Smooth muscle cell (in vitro differentiated cells): ENCODE data around the gene CDHR1. TPM values are rescaled to one million over a fixed set of nuclear protein-coding genes. Genes with fewer than 3 reads are reported as not detected.

Source experiments
- DNase-seq: peaks from one replicate; lab custom pipeline; 2025; ENCODE audit not compliant: unreplicated experiment; lab: John Stamatoyannopoulos, UW
- H2AFZ ChIP-seq: fragments of 200-600 bp; sonication (generic); 2 replicates; pipeline ENCODE4 v1.6.0; 2016; ENCODE audit warnings: antibody characterized with exemption, low read depth, mild to moderate bottlenecking
- H3F3A ChIP-seq: fragments of 200-600 bp; sonication (generic); 2 replicates; pipeline ENCODE4 v1.6.0; 2017; ENCODE audit warnings: antibody characterized with exemption, low read depth
- H3K27ac ChIP-seq: fragments of 200-600 bp; sonication (generic); 2 replicates; pipeline ENCODE4 v1.5.1; 2016; ENCODE audit warnings: low read depth, mild to moderate bottlenecking
- H3K27me3 ChIP-seq: fragments of 200-600 bp; sonication (generic); 2 replicates; pipeline ENCODE4 v1.6.1; 2016; ENCODE audit warnings: low read depth, mild to moderate bottlenecking
- H3K36me3 ChIP-seq: fragments of 200-600 bp; sonication (generic); 2 replicates; pipeline ENCODE4 v1.5.1; 2016; ENCODE audit warnings: low read depth
- H3K4me1 ChIP-seq: fragments of 200-600 bp; sonication (generic); 2 replicates; pipeline ENCODE4 v1.5.1; 2016; ENCODE audit warnings: low read depth
- H3K4me2 ChIP-seq: fragments of 200-600 bp; sonication (generic); 2 replicates; pipeline ENCODE4 v1.6.0; 2016; ENCODE audit warnings: mild to moderate bottlenecking
- H3K4me3 ChIP-seq: fragments of 200-600 bp; sonication (generic); 2 replicates; pipeline ENCODE4 v1.5.1; 2016; ENCODE audit warnings: mild to moderate bottlenecking
- H3K79me2 ChIP-seq: fragments of 200-600 bp; sonication (generic); 2 replicates; pipeline ENCODE4 v1.6.0; 2016; ENCODE audit warnings: low read depth, mild to moderate bottlenecking
- H3K9ac ChIP-seq: fragments of 200-600 bp; sonication (generic); 2 replicates; pipeline ENCODE4 v1.6.0; 2016; ENCODE audit warnings: low read depth
- H3K9me3 ChIP-seq: fragments of 200-600 bp; sonication (generic); replicated peaks from 2 replicates; pipeline ENCODE4 v1.5.1; 2016; ENCODE audit warnings: low read depth
- H4K20me1 ChIP-seq: fragments of 200-600 bp; sonication (generic); 2 replicates; pipeline ENCODE4 v1.6.0; 2016; ENCODE audit warnings: low read depth
- CTCF ChIP-seq: fragments of 200-600 bp; sonication (generic); IDR thresholded peaks from 2 replicates; pipeline ENCODE4 v1.5.1; 2017; ENCODE audit warnings: borderline replicate concordance, mild to moderate bottlenecking, antibody characterized with exemption; ENCODE audit not compliant: insufficient read depth, poor library complexity, severe bottlenecking
- WGBS: methylation state at CpG from one replicate; pipeline ENCODE4 v1.1.7; 2016; ENCODE audit warnings: low lambda C conversion rate; 5-methylcytosine and 5-hydroxymethylcytosine counted together
- polyA plus RNA-seq: library from polyadenylated mRNA; unstranded; fragments of >200 nt; fragmentation: Nextera tagmentation; extraction: Ambion mirVana; gene quantifications from 2 replicates; pipeline ENCODE4 v1.2.1, GENCODE V29; 2016
- total RNA-seq: library from RNA; depleted of rRNA; stranded (reverse); fragments of >200 nt; gene quantifications from 2 replicates; pipeline ENCODE4 v1.2.3, GENCODE V29; 2014

CDHR1 gene
- total and polyA plus RNA-seq, 2 experiments from 2014 or later: 0.67 to 1.2 TPM

- H3K27ac ChIP-seq: no peak overlapping the region
- WGBS: 94% methylated on average over 9 of the region's 9 CpGs
- H3K27me3 ChIP-seq: no peaks in the 10 kb centered on the region
Measured at GRCh38 chr10:84172467-84173356, 21.6 kb upstream of the CDHR1 start.

DNA sequence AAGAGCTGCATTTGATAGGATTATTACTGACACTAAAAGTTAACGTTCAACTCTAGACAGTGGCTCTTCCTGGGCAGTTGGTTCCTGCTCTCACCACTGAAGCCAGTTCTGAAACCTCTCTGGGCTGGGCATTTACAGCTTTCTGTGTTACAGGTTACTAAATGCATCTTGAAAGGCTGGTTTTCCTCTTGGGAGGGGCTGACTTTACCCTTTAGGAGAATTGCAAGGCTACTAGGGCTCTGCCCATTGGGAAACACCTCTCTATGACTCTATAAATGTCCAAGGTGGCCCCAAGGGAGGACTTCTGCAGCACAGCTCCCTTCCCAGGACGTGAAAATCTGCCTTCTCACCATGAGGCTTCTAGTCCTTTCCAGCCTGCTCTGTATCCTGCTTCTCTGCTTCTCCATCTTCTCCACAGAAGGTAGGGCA is 20.8 kb upstream of the CDHR1 start, which contains the start of gene GPR15LG:
Gene GPR15LG, plus strand, starts transcription at position 301 of the 429 bp plus-strand sequence. Its CDS starts 51 bp downstream, at position 352.
- no peak within 1 kb of the TSS for H3K4me3 ChIP-seq
- no peak within 1 kb of the TSS for H3K27ac ChIP-seq
- H3K4me1 ChIP-seq: no peaks in the 10 kb centered on the region
- 79% methylated on average over 2 of the region's 2 CpGs for WGBS
- no peaks in the 10 kb centered on the region for H3K79me2 ChIP-seq
- no peak within 1 kb of the TSS for H3K4me2 ChIP-seq
- H3K27me3 ChIP-seq: no peaks in the 10 kb centered on the region
- DNase-seq: no peak
- H3F3A ChIP-seq: no peaks in the 10 kb centered on the region
- H2AFZ ChIP-seq: no peak within 1 kb of the TSS
- no peak for TF ChIP-seq CTCF
- no peaks in the 10 kb centered on the region for H4K20me1 ChIP-seq
- no peaks in the 10 kb centered on the region for H3K36me3 ChIP-seq
- no peaks in the 10 kb centered on the region for H3K9me3 ChIP-seq
- no peak within 1 kb of the TSS for H3K9ac ChIP-seq

More at GRCh38 chr10:84172467-84173356, 21.6 kb upstream of the CDHR1 start:
- no peak for DNase-seq
- no peaks in the 10 kb centered on the region for H3K36me3 ChIP-seq
- no peaks in the 10 kb centered on the region for H3K79me2 ChIP-seq
- H3F3A ChIP-seq: no peaks in the 10 kb centered on the region
- no peaks in the 10 kb centered on the region for H3K9me3 ChIP-seq
- no peak overlapping the region for H3K9ac ChIP-seq
- H3K4me2 ChIP-seq: no peak overlapping the region
- H4K20me1 ChIP-seq: no peaks in the 10 kb centered on the region
- no peak for TF ChIP-seq CTCF
- H3K4me1 ChIP-seq: no peaks in the 10 kb centered on the region
- H2AFZ ChIP-seq: no peak overlapping the region
- H3K4me3 ChIP-seq: no peak overlapping the region

DNA sequence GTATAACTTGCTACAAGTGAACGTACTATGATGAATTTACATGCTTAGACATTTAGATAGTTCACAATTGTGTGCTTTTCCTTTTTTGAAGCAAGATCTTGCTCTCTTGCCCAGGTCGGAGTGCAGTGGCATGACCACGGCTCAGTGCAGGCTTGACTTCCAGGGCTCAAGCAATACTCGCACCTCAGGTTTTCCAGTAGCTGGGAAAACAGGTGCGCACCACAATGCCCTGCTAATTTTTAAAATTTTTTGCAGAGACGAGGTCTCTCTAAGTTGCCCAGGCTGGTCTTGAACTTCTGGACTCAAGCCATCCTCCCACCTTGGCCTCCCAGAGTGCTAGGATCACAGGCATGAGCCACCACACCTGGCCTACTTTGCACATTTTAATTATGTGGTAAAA is 18.9 kb upstream of the CDHR1 start:
- Histone ChIP-seq H3K79me2 (no peaks in the 10 kb centered on the region), H3K4me1 (no peaks in the 10 kb centered on the region), H3K9ac (no peak overlapping the region), H3K4me3 (no peak overlapping the region), H3K27ac (no peak overlapping the region), H3F3A (no peaks in the 10 kb centered on the region), H2AFZ (no peak overlapping the region), H3K9me3 (no peaks in the 10 kb centered on the region), H3K36me3 (no peaks in the 10 kb centered on the region), H3K27me3 (no peaks in the 10 kb centered on the region), H4K20me1 (no peaks in the 10 kb centered on the region), H3K4me2 (no peak overlapping the region)
- 94% methylated on average over 6 of the region's 6 CpGs for WGBS
- no peak for DNase-seq
- TF ChIP-seq CTCF: no peak
